Activated CD8-positive, alpha-beta memory T cell treated with anti-CD3 and anti-CD28 coated beads for 4 hours (primary cell): Measurements from ENCODE around the gene NUP188.

ENCODE experiments used
- DNase-seq, 2 donors: peaks; one replicate each; pipeline ENCODE4 v3.0.0-alpha.2; 2020; ENCODE audit warnings: low read depth in 2 of 2

Gene NUP188

GRCh38 chr9:128913995-128914772, 33.3 kb upstream of the NUP188 start:
- no peak for DNase-seq

- no peak for DNase-seq
Observed at GRCh38 chr9:128916204-128916603, 31.3 kb upstream of the NUP188 start.

- DNase-seq, result no peak
Observed at GRCh38 chr9:128916745-128917144, 30.8 kb upstream of the NUP188 start.

GRCh38 chr9:128917151-128917849, 30.2 kb upstream of the NUP188 start:
- DNase-seq, result no peak

- no peak for DNase-seq
Observed at GRCh38 chr9:128918921-128919320, 28.6 kb upstream of the NUP188 start.

- DNase-seq, result no peak
Observed at GRCh38 chr9:128919402-128920089, 28.0 kb upstream of the NUP188 start.

- DNase-seq, result no peak
Observed at GRCh38 chr9:128920381-128921058, 27.0 kb upstream of the NUP188 start, which contains the start of gene PHYHD1. Gene PHYHD1 (plus strand): TSS chr9:128920982. CDS start chr9:128922324, 1,342 bp downstream.

- no peak for DNase-seq
Observed at GRCh38 chr9:128921881-128922763, 25.4 kb upstream of the NUP188 start.

GRCh38 chr9:128923493-128923883, 24.0 kb upstream of the NUP188 start:
- DNase-seq, result no peak

GRCh38 chr9:128927731-128928411, 19.6 kb upstream of the NUP188 start:
- DNase-seq, result no peak

GRCh38 chr9:128928624-128929023, 18.9 kb upstream of the NUP188 start:
- DNase-seq, result no peak

- DNase-seq, result no peak
Observed at GRCh38 chr9:128929560-128929959, 17.9 kb upstream of the NUP188 start.

GRCh38 chr9:128933731-128934130, 13.8 kb upstream of the NUP188 start:
- no peak for DNase-seq

- DNase-seq, result no peak
Observed at GRCh38 chr9:128936171-128936865, 11.2 kb upstream of the NUP188 start.

- DNase-seq, result no peak
Observed at GRCh38 chr9:128937310-128938165, 10.0 kb upstream of the NUP188 start.

- no peak for DNase-seq
Observed at GRCh38 chr9:128940271-128940921, 7.1 kb upstream of the NUP188 start.

- no peak for DNase-seq
Observed at GRCh38 chr9:128940946-128941755, 6.3 kb upstream of the NUP188 start.
